HAP-1 (cell line): ENCODE results near the gene CAMK4.
A peak's percentile ranks its signal among the peaks of the same experiment; 100 is the strongest.
"Not testable (repeated sequence)": the region's sequence is repeated elsewhere in the genome, so short reads cannot be mapped to it uniquely, and the experiment has no call there.

Experiments used
- DNase-seq, 2 experiments: peaks; one replicate each; pipeline ENCODE4 v3.0.0-alpha.2; 2016 to 2020; ENCODE audit warnings: low spot score in 2 of 2
- H3K27me3 ChIP-seq: fragments of 250-450 bp; sonication (Bioruptor Pico); 2 replicates; pipeline ENCODE4 v1.5.1; 2020; ENCODE audit warnings: low read depth, mild to moderate bottlenecking, moderate library complexity
- H3K36me3 ChIP-seq: fragments of 250-450 bp; sonication (Bioruptor Pico); replicated peaks from 2 replicates; pipeline ENCODE4 v1.5.1; 2020; ENCODE audit warnings: mild to moderate bottlenecking
- H3K4me1 ChIP-seq: fragments of 250-450 bp; sonication (Bioruptor Pico); 2 replicates; pipeline ENCODE4 v1.5.1; 2020; ENCODE audit warnings: mild to moderate bottlenecking
- H3K4me3 ChIP-seq: fragments of 250-450 bp; sonication (Bioruptor Pico); 2 replicates; pipeline ENCODE4 v1.5.1; 2020; ENCODE audit warnings: mild to moderate bottlenecking, moderate library complexity
- H3K9me3 ChIP-seq: fragments of 250-450 bp; sonication (Bioruptor Pico); 2 replicates; pipeline ENCODE4 v1.5.1; 2020; ENCODE audit warnings: mild to moderate bottlenecking, moderate library complexity
- in situ Hi-C: fragments of 300-500 bp; cut with MboI; formaldehyde crosslinking; loops from 3 replicates; pipeline ENCODE4 v1.14.3; 2020; ENCODE audit warnings: low sequenced_read_pairs, inconsistent platforms, mixed read lengths

Gene CAMK4

DNA sequence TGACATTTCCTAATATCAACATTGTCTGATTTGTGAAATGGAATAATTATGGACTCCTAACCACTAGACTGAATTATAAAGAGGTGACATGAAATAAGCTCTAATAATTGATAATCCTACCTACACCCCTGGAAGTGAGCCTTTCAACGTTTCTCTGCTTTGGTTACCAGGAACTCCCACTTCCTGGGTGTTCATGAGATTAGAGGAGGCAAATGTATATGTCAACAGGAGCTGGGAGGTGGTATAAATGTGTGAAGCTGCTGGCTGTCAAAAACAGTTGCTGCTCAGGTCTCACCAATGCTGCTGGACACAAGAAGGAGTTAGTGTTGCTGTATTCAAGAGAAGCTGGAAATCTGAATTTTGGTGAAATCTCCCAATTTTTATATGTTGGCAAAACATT, 96.8 kb downstream of the CAMK4 start:
- in situ Hi-C loops: no loop called here

DNA sequence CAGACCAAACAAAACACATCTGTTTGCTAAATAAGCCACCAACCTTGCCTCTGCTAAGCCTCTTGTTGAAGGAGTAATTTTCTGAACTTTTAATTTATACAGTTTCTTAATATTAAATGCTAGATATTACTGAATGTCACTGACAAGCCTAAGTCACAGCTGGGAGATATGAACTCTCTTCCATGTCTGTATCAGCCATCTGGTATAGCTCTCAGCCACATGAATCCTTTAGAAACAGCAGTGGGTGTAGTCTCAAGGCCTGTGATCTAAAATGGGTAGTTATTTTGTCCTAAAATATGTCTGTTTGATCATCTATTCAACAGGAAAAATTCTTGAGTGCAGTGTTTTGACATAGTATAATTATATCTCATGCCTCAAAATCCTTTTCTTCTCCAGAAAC, 97.2 kb downstream of the CAMK4 start:
- no peaks in the 10 kb centered on the region for H3K4me1 ChIP-seq

More for the DNA sequence above, 96.8 kb downstream of the CAMK4 start:
- H3K27me3 ChIP-seq: no peaks in the 10 kb centered on the region
- H3K36me3 ChIP-seq: no peaks in the 10 kb centered on the region
- no peak overlapping the region for H3K4me3 ChIP-seq
- H3K4me1 ChIP-seq: no peaks in the 10 kb centered on the region
- H3K9me3 ChIP-seq: no peaks in the 10 kb centered on the region
- DNase-seq: no peak

DNA sequence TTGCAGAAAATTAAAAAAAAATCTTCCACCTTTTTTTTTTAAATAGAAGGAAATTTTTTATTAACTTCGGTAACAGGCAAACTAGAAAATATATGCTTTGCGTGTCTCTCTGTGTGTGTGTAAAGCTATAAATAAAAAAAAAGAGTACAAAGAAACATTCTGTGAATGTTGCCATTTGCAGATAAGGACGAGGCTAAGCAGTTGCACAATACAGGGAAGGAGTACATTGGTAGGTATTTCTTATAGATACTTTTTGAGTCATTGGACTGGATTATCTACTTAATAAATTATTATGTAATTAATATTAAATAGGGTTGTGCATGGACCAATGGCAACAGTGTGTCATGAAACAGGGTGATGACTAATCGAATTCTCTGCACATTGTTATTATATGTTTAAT, 102.4 kb downstream of the CAMK4 start:
- H3K4me3 ChIP-seq: no peak overlapping the region
- in situ Hi-C loops: no loop called here
- H3K4me1 ChIP-seq: no peaks in the 10 kb centered on the region
- no peaks in the 10 kb centered on the region for H3K36me3 ChIP-seq
- no peaks in the 10 kb centered on the region for H3K27me3 ChIP-seq
- no peak for DNase-seq
- H3K9me3 ChIP-seq: no peaks in the 10 kb centered on the region

More for the DNA sequence above, 97.2 kb downstream of the CAMK4 start:
- Histone ChIP-seq H3K27me3 (no peaks in the 10 kb centered on the region), H3K9me3 (no peaks in the 10 kb centered on the region), H3K36me3 (no peaks in the 10 kb centered on the region), H3K4me3 (no peak overlapping the region)
- in situ Hi-C loops: no loop called here
- no peak for DNase-seq

DNA sequence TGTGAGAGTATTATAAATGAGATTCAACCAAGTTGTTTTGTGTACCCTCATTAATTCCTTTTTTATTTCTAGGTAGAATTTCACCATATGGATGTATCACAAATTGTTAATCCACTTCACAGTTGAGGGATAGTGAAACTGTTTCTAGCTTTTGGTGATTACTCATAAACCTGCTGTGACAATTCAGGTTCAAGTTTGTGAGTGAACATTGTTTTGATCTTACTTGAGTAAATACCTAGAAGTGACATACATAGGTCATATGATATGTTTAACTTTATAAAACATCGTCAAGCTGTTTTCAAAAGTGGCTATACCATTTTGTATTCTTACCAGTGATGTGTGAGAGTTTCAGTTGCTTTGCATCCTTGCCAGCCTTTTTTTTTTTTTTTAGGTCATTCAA, 112.9 kb downstream of the CAMK4 start:
- in situ Hi-C loops: no loop called here
- H3K4me3 ChIP-seq: no peak overlapping the region
- no peaks in the 10 kb centered on the region for H3K36me3 ChIP-seq
- no peak for DNase-seq
- H3K27me3 ChIP-seq: no peaks in the 10 kb centered on the region; the same call in 1 of the 2 replicates
- no peaks in the 10 kb centered on the region for H3K4me1 ChIP-seq
- no peaks in the 10 kb centered on the region for H3K9me3 ChIP-seq

DNA sequence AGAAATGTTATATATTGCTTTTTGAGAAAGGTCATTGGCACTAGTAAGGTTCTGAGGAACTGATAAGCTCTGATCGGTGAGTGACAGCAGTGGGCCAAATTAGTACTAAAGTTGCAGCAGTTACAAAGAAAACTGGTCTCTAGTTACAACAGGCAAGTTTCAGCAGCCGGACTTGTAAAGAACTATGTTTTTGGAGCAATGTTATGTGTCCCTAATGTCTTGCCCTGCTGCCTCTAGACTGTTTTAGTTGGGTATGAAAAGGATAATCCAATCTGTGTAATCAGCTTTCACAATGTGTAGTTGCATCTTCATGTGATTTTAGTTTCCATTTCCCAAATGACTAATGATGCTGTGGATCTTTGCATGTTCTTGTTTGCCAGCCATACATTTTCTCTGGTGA, 113.5 kb downstream of the CAMK4 start:
- Histone ChIP-seq H3K9me3 (no peaks in the 10 kb centered on the region), H3K36me3 (no peaks in the 10 kb centered on the region), H3K4me1 (no peaks in the 10 kb centered on the region), H3K27me3 (no peaks in the 10 kb centered on the region; the same call in 1 of the 2 replicates), H3K4me3 (no peak overlapping the region)
- in situ Hi-C loops: no loop called here
- no peak for DNase-seq

DNA sequence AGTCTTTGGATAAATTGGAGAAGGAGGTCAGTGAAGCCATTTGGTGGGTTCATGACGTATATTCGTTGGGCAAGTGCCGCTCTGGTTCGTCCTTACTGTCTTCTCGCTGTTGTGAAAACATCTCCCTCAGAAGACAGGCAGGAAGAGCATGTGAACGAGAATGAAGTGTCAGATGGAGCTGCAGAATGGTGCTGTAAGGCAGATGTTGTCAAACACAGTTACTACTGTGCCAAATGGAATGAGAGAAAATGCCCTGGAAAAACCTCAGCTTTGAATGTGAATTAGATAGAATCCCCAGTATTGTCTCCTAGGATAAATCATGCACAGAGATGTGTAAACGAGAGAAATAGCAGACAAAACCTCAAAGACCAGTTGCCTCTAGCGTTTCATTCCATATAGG, 121.5 kb downstream of the CAMK4 start:
- Histone ChIP-seq H3K36me3 (no peaks in the 10 kb centered on the region), H3K9me3 (no peaks in the 10 kb centered on the region), H3K27me3 (no peaks in the 10 kb centered on the region), H3K4me3 (no peak overlapping the region), H3K4me1 (no peaks in the 10 kb centered on the region; the same call in 1 of the 2 replicates)
- no peak for DNase-seq
- in situ Hi-C loops: no loop called here

DNA sequence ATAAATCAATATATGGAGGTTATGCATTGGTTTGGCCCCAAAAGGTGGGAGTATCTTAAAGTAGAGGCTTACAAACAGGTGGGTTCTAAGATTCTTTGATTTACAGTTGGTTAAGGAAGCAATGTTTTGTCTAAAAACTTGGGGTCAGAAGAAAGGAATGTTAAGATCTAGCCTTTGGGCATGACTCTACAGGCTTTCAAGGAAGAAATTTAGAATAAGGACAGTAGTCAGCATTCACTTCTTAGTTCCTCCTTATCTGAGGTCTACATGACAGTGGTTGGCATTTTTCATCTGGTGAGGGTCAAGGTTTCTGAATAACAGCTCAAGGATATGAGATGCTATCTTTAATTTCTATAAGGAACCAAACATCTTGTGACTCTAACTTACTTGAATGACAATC, 122.8 kb downstream of the CAMK4 start:
- in situ Hi-C loops: no loop called here
- no peak overlapping the region for H3K4me3 ChIP-seq
- no peaks in the 10 kb centered on the region for H3K36me3 ChIP-seq
- DNase-seq: no peak
- no peaks in the 10 kb centered on the region for H3K27me3 ChIP-seq
- H3K9me3 ChIP-seq: no peaks in the 10 kb centered on the region
- H3K4me1 ChIP-seq: no peaks in the 10 kb centered on the region; the same call in 1 of the 2 replicates

DNA sequence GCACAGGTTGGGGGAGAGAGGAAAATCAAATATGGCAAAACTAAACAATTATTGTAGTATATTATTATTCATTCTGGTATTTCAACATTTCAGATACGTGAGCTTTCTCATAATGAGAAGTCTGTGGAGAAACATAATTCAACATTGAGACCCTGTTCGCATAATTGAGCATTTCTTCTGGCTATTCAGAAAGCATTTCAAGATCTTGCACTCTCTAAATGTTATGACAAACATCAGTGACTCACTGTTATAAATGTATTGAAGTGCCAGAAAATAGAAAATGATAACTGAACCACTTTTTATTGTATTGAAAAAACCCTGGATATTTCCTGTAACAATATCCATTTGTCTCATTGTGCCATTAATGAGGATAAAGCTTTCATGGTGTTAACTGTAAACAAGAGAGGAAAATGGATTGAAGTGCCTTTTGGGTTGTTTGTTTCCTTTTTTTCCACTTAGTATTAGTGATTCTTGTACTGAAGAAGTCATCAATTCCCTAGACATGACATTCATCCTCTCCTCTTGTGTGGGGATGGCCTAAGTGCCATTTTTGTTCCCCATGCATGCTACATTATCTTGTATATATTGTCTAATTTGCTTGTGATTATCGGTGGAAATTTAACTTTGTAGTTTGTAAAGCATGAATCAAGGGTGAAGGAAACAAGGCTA, 124.6 kb downstream of the CAMK4 start:
- in situ Hi-C loops: no loop called here
- no peaks in the 10 kb centered on the region for H3K27me3 ChIP-seq
- DNase-seq: no peak

DNA sequence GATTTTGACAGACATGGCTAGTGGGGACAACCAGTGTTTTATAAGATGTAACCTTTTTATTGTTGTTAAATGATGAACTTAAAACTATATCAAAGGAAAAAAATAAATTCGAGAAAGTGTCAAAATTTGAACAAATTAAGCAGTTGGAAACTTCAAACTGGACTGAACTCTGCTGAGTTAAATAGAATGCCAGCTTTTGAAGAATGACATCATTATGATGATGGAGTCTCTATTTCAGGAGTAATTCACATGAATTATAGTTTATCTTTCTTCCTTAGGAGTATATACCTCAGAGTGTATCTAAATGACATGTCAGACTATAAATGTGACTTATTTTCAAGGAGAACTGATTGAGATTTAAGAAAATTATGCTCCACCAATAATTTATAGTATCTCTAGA, 125.2 kb downstream of the CAMK4 start:
- in situ Hi-C loops: no loop called here

More for the DNA sequence above, 124.6 kb downstream of the CAMK4 start:
- Histone ChIP-seq H3K9me3 (no peaks in the 10 kb centered on the region), H3K4me3 (no peak overlapping the region), H3K4me1 (no peaks in the 10 kb centered on the region; the same call in 1 of the 2 replicates), H3K36me3 (no peaks in the 10 kb centered on the region)

DNA sequence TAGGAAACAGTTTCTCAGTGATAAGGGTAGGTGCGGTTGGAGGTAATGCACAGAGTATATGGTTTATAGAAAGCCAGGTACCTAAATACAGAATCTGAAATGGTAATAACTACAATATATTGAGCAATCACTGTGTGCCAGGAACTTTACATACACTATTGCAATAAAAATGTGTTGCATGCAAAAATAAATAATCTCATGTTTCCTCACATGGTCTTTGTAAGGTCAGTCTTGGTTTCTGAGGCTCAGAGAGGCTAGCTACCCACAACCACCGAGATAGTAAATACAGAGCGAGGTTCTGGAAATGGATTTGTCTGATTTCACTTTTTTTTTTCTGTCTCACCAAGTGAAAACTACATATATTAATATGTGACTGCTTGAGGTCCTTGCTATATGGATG, 128.9 kb downstream of the CAMK4 start:
- DNase-seq: no peak
- in situ Hi-C loops: no loop called here
- Histone ChIP-seq H3K4me1 (no peaks in the 10 kb centered on the region), H3K4me3 (no peak overlapping the region), H3K27me3 (no peaks in the 10 kb centered on the region), H3K9me3 (no peaks in the 10 kb centered on the region), H3K36me3 (no peaks in the 10 kb centered on the region)

More for the DNA sequence above, 125.2 kb downstream of the CAMK4 start:
- no peak for DNase-seq
- no peak overlapping the region for H3K4me3 ChIP-seq
- no peaks in the 10 kb centered on the region for H3K36me3 ChIP-seq
- no peaks in the 10 kb centered on the region for H3K9me3 ChIP-seq
- H3K27me3 ChIP-seq: no peaks in the 10 kb centered on the region
- H3K4me1 ChIP-seq: no peaks in the 10 kb centered on the region; the same call in 1 of the 2 replicates

DNA sequence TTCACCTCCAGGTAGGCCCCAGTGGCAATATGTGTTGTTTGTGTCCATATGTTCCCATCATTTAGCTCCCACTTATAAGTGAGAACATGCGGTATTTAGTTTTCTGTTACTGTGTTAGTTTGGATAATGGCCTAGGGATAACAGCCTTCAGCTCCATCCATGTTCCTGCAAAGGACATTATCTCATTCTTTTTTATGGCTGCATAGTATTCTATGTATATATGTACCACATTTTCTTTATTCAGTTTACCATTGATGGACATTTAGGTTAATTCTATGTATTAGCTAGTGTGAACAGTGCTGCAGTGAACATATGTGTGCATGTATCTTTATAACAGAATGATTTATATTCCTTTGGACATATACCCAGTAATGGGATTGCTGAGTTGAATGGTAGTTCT, 134.5 kb downstream of the CAMK4 start:
- DNase-seq, in situ Hi-C loops, H3K36me3 ChIP-seq, H3K4me1 ChIP-seq, H3K27me3 ChIP-seq, H3K4me3 ChIP-seq, H3K9me3 ChIP-seq: not testable (repeated sequence)

DNA sequence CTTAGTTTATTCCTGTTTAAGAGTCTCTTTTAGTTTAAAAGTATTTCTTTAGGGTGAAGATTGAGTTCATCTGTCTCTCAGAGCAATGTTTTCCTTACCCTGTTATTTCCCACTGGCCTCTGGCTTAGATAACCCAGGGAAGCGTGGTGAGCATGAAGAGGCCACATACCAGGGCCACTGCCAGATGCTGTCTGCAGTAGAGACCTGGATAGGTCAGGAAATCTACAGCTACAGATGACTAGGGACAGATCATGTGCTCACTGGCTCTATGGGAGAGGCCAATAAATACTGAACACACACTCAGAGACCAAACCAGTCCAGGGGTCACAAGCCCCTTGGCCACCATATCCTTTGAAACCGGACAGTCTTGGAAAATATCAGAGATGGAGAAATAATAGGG, 136.0 kb downstream of the CAMK4 start:
- no peaks in the 10 kb centered on the region for H3K36me3 ChIP-seq
- H3K9me3 ChIP-seq: no peaks in the 10 kb centered on the region
- DNase-seq: no peak
- no peaks in the 10 kb centered on the region for H3K27me3 ChIP-seq
- no peak overlapping the region for H3K4me3 ChIP-seq
- in situ Hi-C loops: no loop called here
- H3K4me1 ChIP-seq: no peaks in the 10 kb centered on the region

DNA sequence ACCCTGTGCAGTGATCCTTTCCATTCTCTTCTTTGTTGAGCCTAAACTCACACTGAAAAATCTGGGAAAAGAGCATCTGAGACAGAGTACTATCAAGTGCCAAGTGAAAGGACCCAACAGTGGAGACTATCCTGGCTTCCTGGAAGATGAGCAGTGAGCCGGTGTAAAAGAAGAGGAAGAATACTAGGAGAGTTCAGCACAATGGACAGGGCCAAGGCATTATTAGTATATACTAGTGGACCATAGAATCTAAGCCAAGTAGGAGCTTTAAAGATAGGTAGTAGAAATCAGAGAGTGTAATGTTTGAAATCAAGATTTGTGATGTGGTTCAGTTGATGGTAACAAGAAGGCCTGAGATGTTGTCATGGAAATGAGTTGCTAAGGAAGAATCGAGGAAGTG, 140.8 kb downstream of the CAMK4 start:
- no peaks in the 10 kb centered on the region for H3K4me1 ChIP-seq
- no peaks in the 10 kb centered on the region for H3K27me3 ChIP-seq
- no peaks in the 10 kb centered on the region for H3K9me3 ChIP-seq
- no peaks in the 10 kb centered on the region for H3K36me3 ChIP-seq
- H3K4me3 ChIP-seq: no peak overlapping the region
- DNase-seq: peak in 1 of 2 experiments; percentile 10
- in situ Hi-C loops: no loop called here

DNA sequence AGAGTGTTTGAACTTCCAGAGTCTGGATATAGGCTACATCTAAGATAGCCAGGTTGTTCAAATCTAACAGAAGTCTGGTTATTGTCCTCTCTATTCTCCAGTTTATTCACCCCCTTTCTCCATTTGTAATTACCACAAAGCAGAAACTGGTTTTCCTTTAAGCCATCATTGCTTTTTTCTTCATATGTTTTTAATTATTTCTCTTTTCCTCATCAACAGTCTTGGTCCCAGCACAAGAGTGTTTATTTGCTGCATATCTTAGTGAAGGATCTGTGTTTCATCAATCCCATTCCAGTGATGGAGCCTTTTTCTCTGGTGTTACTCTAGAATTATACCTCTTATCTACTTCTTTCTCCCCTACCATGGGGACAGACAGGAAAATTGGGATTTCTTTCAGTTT, 142.2 kb downstream of the CAMK4 start:
- Histone ChIP-seq H3K4me3 (no peak overlapping the region), H3K9me3 (no peaks in the 10 kb centered on the region), H3K36me3 (no peaks in the 10 kb centered on the region), H3K4me1 (no peaks in the 10 kb centered on the region), H3K27me3 (no peaks in the 10 kb centered on the region)
- no peak for DNase-seq
- in situ Hi-C loops: no loop called here

DNA sequence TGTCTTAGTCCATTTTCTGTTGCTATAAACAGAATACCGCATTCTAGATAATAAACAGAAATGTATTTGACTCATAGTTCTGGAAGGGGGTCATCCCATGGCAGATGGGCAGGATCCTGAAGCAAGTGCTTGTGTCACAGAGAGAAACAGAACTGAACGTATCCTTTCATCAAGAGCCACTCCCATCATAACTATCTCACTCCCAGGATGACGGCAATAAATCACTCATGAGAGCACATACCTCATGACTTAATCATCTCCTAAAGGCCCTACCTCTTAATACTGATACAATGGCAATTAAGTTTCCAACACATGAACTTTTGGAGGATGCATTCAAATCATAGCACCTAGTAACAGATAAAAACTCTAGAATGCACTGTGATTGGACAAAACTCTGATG, 142.9 kb downstream of the CAMK4 start:
- no peak overlapping the region for H3K4me3 ChIP-seq
- DNase-seq: no peak
- H3K36me3 ChIP-seq: no peaks in the 10 kb centered on the region
- H3K27me3 ChIP-seq: no peaks in the 10 kb centered on the region
- no peaks in the 10 kb centered on the region for H3K9me3 ChIP-seq
- H3K4me1 ChIP-seq: no peaks in the 10 kb centered on the region
- in situ Hi-C loops: no loop called here
